Endothelial cell of umbilical vein (primary cell): ENCODE measurements around the gene CORO2B. TPM values are rescaled to one million over a fixed set of nuclear protein-coding genes. Genes with fewer than 3 reads are reported as not detected.

ENCODE experiments used
- BruUV-seq: library from RNA; stranded (reverse); fragments of 400-500 nt; replicated peaks from 2 replicates; lab custom pipeline; 2021; lab: Mats Ljungman, UMichigan
- CTCF ChIA-PET: fragments of 300-600, 350-600 bp; sonication (Branson Sonifier 250); formaldehyde crosslinking; loops from one replicate; lab custom pipeline; 2021; ENCODE audit warnings: antibody characterized with exemption, inconsistent platforms; lab: Charles Lee
- POLR2A ChIA-PET: fragments of 300-600, 350-600 bp; sonication (Branson Sonifier 250); formaldehyde crosslinking; loops from one replicate; lab custom pipeline; 2021; ENCODE audit warnings: antibody characterized with exemption, inconsistent platforms; lab: Charles Lee
- DNase-seq: peaks from one replicate; pipeline ENCODE4 v3.0.0-alpha.2; 2011; ENCODE audit warnings: low read depth, low spot score
- FAIRE-seq: peaks from 2 replicates; lab custom pipeline; 2011; peaks lifted over from hg19 to GRCh38; lab: Jason Lieb, UNC
- H2AFZ ChIP-seq: 2 replicates; pipeline ENCODE4 v1.6.0; 2012; ENCODE audit warnings: low read depth, low read length, control low read depth, inconsistent platforms
- H3K27ac ChIP-seq: 2 replicates; pipeline ENCODE4 v1.5.1; 2011; ENCODE audit warnings: low read depth, mild to moderate bottlenecking, control low read depth, low read length, moderate library complexity; ENCODE audit not compliant: insufficient read depth
- H3K27me3 ChIP-seq, 2 experiments: 2 replicates each; pipeline versions ENCODE4 v1.6.0 to v1.6.1; 2011; ENCODE audit warnings: low read length in 2 of 2, mixed read lengths in 1 of 2; ENCODE audit not compliant: control insufficient read depth in 2 of 2, insufficient read depth in 2 of 2
- H3K36me3 ChIP-seq, 2 experiments: 2 replicates in 1 of 2; 3 replicates in 1 of 2; pipeline ENCODE4 v1.5.1; 2011; ENCODE audit warnings: low read length in 2 of 2, mild to moderate bottlenecking in 1 of 2, moderate library complexity in 1 of 2; ENCODE audit not compliant: control insufficient read depth in 2 of 2, insufficient read depth in 2 of 2; ENCODE audit errors: extremely low read depth in 1 of 2
- H3K4me1 ChIP-seq: 3 replicates; pipeline ENCODE4 v1.5.1; 2011; ENCODE audit warnings: mild to moderate bottlenecking, low read length; ENCODE audit not compliant: control insufficient read depth, insufficient read depth; ENCODE audit errors: extremely low read depth
- H3K4me2 ChIP-seq: 2 replicates; pipeline ENCODE4 v1.6.1; 2011; ENCODE audit warnings: low read length, control low read depth, mixed read lengths; ENCODE audit not compliant: insufficient read depth
- H3K4me3 ChIP-seq, 3 experiments: fragments of 200-600 bp in 1 of 3; sonication (generic), shearing (Covaris generic) in 1 of 3; replicated peaks in 1 of 3; 2 replicates each; pipeline ENCODE4 v1.5.1; 2011 to 2016; ENCODE audit warnings: control low read depth in 3 of 3, low read length in 3 of 3, mild to moderate bottlenecking in 2 of 3, inconsistent platforms in 1 of 3, low read depth in 1 of 3, moderate library complexity in 1 of 3; ENCODE audit not compliant: insufficient read depth in 1 of 3
- H3K79me2 ChIP-seq: 2 replicates; pipeline ENCODE4 v1.6.0; 2012; ENCODE audit warnings: low read length, inconsistent platforms; ENCODE audit not compliant: control insufficient read depth, insufficient read depth
- H3K9ac ChIP-seq: replicated peaks from 2 replicates; pipeline ENCODE3; 2011; ENCODE audit warnings: low read length, control low read depth; ENCODE audit not compliant: insufficient read depth; ENCODE audit errors: extremely low read depth
- H3K9me1 ChIP-seq: replicated peaks from 3 replicates; pipeline ENCODE4 v1.6.0; 2011; ENCODE audit warnings: mild to moderate bottlenecking, low read length; ENCODE audit not compliant: control insufficient read depth, insufficient read depth; ENCODE audit errors: extremely low read depth
- H3K9me3 ChIP-seq: replicated peaks from 2 replicates; pipeline ENCODE4 v1.5.1; 2012; ENCODE audit warnings: low read length, inconsistent platforms; ENCODE audit not compliant: control insufficient read depth, insufficient read depth
- H4K20me1 ChIP-seq: replicated peaks from 2 replicates; pipeline ENCODE3; 2011; ENCODE audit warnings: mild to moderate bottlenecking, low read length; ENCODE audit not compliant: control insufficient read depth, insufficient read depth; ENCODE audit errors: extremely low read depth
- EZH2 ChIP-seq: IDR thresholded peaks from 2 replicates; pipeline ENCODE4 v1.6.1; 2012; ENCODE audit warnings: borderline replicate concordance, low read depth, mild to moderate bottlenecking, moderate library complexity, low read length, inconsistent platforms; ENCODE audit not compliant: severe bottlenecking
- FOS ChIP-seq: IDR thresholded peaks from 2 replicates; pipeline ENCODE4 v1.6.1; 2011; ENCODE audit warnings: mild to moderate bottlenecking, low read length, moderate library complexity, borderline replicate concordance; ENCODE audit not compliant: insufficient read depth
- GATA2 ChIP-seq: IDR thresholded peaks from 2 replicates; pipeline ENCODE4 v1.7.0; 2011; ENCODE audit warnings: low read depth, mild to moderate bottlenecking, moderate library complexity, mixed read lengths, low read length; ENCODE audit not compliant: insufficient read length, insufficient read depth
- JUN ChIP-seq: IDR thresholded peaks from 2 replicates; pipeline ENCODE4 v1.6.1; 2011; ENCODE audit warnings: borderline replicate concordance, low read depth; ENCODE audit not compliant: insufficient read length, insufficient read depth
- MYC ChIP-seq: IDR thresholded peaks from one replicate; pipeline ENCODE4 v1.6.1; 2011; ENCODE audit warnings: mild to moderate bottlenecking, low read depth, low read length
- POLR2A ChIP-seq: IDR thresholded peaks from 2 replicates; pipeline ENCODE4 v1.6.1; 2012; ENCODE audit warnings: low read depth, mild to moderate bottlenecking, control low read depth, low read length
- POLR2AphosphoS5 ChIP-seq: IDR thresholded peaks from 2 replicates; pipeline ENCODE4 v1.6.1; 2012; ENCODE audit warnings: low read depth, mild to moderate bottlenecking, control low read depth, low read length, moderate library complexity; ENCODE audit not compliant: insufficient read depth
- dilution Hi-C: fragments of 300-500 bp; cut with MboI; formaldehyde crosslinking; loops from one replicate; pipeline ENCODE4 v1.15.0; 2019; ENCODE audit warnings: low sequenced_read_pairs; ENCODE audit not compliant: extremely low pct_ligation_motif_present
- intact Hi-C: fragments of 100-400 bp; cut with micrococcal nuclease; formaldehyde crosslinking; loops from one replicate; pipeline ENCODE4 v1.10.0; 2022
- polyA plus RNA-seq, 4 experiments: library from polyadenylated mRNA; depleted of rRNA in 3 of 4; stranded (reverse) in 3 of 4; unstranded in 1 of 4; fragments of >200 nt; gene quantifications; 2 replicates each; pipeline versions ENCODE4 v1.2.1 to v1.2.3, GENCODE V29; 2011 to 2012; ENCODE audit warnings: missing spikeins in 1 of 4
- total RNA-seq: library from RNA; stranded (reverse); gene quantifications from 2 replicates; pipeline ENCODE4 v1.2.3, GENCODE V29; 2021
- TF ChIP-seq, protein P1 (sequence below): IDR thresholded peaks from 2 replicates; pipeline ENCODE4 v1.6.1; 2011; ENCODE audit not compliant: insufficient read depth, insufficient read length
- TF ChIP-seq, protein P2 (sequence below), 2 donors: IDR thresholded peaks; 1 replicate in 1 of 2; 2 replicates in 1 of 2; pipeline ENCODE4 v1.5.1; 2011; ENCODE audit warnings: low read length in 2 of 2, mild to moderate bottlenecking in 2 of 2, moderate library complexity in 2 of 2, control low read depth in 1 of 2, inconsistent platforms in 1 of 2, low read depth in 1 of 2; ENCODE audit not compliant: insufficient read depth in 1 of 2; ENCODE audit errors: extremely low read depth in 1 of 2

CORO2B gene
- total and polyA plus RNA-seq, 2 donors (not counting 3 experiments of a cell fraction or from before 2014, with no cell fraction given): 2.4 to 3.7 TPM

DNA sequence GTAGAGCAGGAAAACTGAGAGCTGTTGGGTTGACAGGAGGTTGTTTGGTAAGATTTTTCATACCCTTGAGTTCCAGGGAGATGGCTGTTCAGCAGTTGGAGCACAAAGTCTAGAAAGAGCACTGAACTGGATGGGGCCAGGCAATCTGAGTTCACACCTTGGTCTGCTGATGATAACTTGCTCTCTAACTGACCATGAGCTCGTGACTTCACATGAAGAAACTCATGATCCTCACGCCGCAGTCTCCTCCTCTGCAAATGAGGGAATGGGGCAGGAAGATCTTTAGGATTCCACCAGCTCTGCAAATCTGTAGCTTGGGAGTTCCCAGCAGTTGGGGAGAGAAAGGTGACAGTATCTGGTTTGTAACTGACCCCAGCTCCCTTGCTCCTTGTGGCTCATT, 33.7 kb downstream of the CORO2B start:
- BruUV-seq: no TSS peak
- POLR2A ChIA-PET: no interaction called here
- FAIRE-seq: no peak

More for the DNA sequence above, 33.7 kb downstream of the CORO2B start:
- H3K9me1 ChIP-seq: no peaks in the 10 kb centered on the region
- dilution Hi-C loops (no loop called here), intact Hi-C loops (no loop called here)
- no peak for DNase-seq
- no peaks in the 10 kb centered on the region for H3K79me2 ChIP-seq
- H3K4me3 ChIP-seq: no peak overlapping the region
- no peak overlapping the region for H2AFZ ChIP-seq
- H3K36me3 ChIP-seq: no peaks in the 10 kb centered on the region
- peaks cover 7% of the 10 kb centered on the region for H3K4me1 ChIP-seq
- peaks cover 2% of the 10 kb centered on the region for H4K20me1 ChIP-seq
- no peak for TF ChIP-seq POLR2A
- TF ChIP-seq FOS: no peak
- TF ChIP-seq MYC: no peak
- no peak for TF ChIP-seq POLR2AphosphoS5
- no peak for TF ChIP-seq JUN
- TF ChIP-seq EZH2: no peak
- TF ChIP-seq, protein P1, sequence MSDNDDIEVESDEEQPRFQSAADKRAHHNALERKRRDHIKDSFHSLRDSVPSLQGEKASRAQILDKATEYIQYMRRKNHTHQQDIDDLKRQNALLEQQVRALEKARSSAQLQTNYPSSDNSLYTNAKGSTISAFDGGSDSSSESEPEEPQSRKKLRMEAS: no peak
- TF ChIP-seq GATA2: no peak
- TF ChIP-seq, protein P2, sequence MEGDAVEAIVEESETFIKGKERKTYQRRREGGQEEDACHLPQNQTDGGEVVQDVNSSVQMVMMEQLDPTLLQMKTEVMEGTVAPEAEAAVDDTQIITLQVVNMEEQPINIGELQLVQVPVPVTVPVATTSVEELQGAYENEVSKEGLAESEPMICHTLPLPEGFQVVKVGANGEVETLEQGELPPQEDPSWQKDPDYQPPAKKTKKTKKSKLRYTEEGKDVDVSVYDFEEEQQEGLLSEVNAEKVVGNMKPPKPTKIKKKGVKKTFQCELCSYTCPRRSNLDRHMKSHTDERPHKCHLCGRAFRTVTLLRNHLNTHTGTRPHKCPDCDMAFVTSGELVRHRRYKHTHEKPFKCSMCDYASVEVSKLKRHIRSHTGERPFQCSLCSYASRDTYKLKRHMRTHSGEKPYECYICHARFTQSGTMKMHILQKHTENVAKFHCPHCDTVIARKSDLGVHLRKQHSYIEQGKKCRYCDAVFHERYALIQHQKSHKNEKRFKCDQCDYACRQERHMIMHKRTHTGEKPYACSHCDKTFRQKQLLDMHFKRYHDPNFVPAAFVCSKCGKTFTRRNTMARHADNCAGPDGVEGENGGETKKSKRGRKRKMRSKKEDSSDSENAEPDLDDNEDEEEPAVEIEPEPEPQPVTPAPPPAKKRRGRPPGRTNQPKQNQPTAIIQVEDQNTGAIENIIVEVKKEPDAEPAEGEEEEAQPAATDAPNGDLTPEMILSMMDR (IDR thresholded peaks at IDR 0.05; ENCODE audit: extremely low read depth in 1 of 2, insufficient read depth in 1 of 2, low read depth in 1 of 2, low read length in 2 of 2): no peak
- H3K27me3 ChIP-seq: peaks cover 0 to 2% of the 10 kb centered on the region in 2 experiments
- CTCF ChIA-PET: interaction anchor here (0.9 to 1.5 kb wide), 2 partner anchors 23 to 53 kb away, joined by 3 to 4 read pairs; no protein-coding TSS in a partner anchor
- H3K27ac ChIP-seq: no peak overlapping the region
- no peaks in the 10 kb centered on the region for H3K9me3 ChIP-seq
- no peak overlapping the region for H3K4me2 ChIP-seq
- H3K9ac ChIP-seq: no peak overlapping the region
